ENCODE data around the gene VPS25. TPM values are rescaled to one million over a fixed set of nuclear protein-coding genes. Genes with fewer than 3 reads are reported as not detected.

The VPS25 gene
- total RNA-seq (2021), result 34.3 and 35.6 TPM in 2 replicates
- percentile 66 among the genes with signal in this experiment for Bru-seq, nascent RNA
- percentile 60 among the genes with signal in this experiment for BruChase-seq, experiment 1, labeled RNA remaining after a 2-hour chase
- BruChase-seq, experiment 2, labeled RNA remaining after a 6-hour chase, result percentile 73 among the genes with signal in this experiment
- long read RNA-seq, transcript VPS25-201 (6 exons, 1,101 nt), result major isoform, 96 of 101 reads
- long read RNA-seq, partial matches to known transcripts, result 0 of 101 reads
- long read RNA-seq, other reads (novel, unspliced or antisense), result 5 of 101 reads

DNA sequence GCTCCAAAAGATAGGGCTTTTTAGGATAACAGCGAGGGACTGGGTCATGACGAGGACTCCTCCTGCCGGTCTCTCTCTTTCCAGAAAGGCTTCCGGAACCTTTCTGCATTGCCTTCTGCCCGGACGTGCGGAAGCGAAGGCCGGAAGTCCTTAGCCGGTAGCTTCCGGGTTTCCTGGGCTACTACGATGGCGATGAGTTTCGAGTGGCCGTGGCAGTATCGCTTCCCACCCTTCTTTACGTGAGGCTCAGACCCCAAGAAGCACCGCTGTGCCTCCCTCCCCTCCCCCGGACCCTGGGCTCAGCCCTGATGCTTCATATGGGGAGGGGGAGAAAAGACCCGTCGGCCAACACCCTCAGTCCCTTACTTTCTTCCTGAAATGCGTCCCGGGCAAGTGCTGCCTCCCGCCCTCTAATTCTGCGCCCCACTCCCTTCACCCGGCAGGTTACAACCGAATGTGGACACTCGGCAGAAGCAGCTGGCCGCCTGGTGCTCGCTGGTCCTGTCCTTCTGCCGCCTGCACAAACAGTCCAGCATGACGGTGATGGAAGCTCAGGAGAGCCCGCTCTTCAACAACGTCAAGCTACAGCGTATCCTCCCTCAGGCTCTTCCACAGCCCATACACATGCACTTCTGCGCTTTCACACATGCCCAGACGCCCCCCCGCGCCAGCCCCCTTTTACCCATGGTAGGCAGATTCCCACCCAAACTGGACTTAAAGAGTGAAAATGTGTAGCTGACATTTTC, at the start of gene VPS25:
VPS25 (plus strand) TSS at position 160 of the 746 bp plus-strand sequence; CDS start at position 187, 27 bp downstream.
- Histone ChIP-seq H3K4me1 (ENCODE audit: insufficient read depth, low read length, poor library complexity, severe bottlenecking) (no peaks in the 10 kb centered on the region), H3K9me3 (ENCODE audit: low read depth, low read length, poor library complexity, severe bottlenecking) (no peaks in the 10 kb centered on the region), H3K4me3 (ENCODE audit: low read depth, low read length, poor library complexity, severe bottlenecking) (peak within 1 kb of the TSS; percentile 68), H3K27me3 (replicated peaks; ENCODE audit: insufficient read depth, low read depth, low read length, poor library complexity) (no peaks in the 10 kb centered on the region), H3K27ac (ENCODE audit: low read depth, low read length, poor library complexity, severe bottlenecking) (peak within 1 kb of the TSS; percentile 65), H3K36me3 (ENCODE audit: insufficient read depth, low read length, poor library complexity, severe bottlenecking) (no peaks in the 10 kb centered on the region)
- BruUV-seq (replicated peaks), result no TSS peak
- POLR2A ChIA-PET (ENCODE audit: low non-redundant PET), result no interaction called here
- peak; percentile 81 for DNase-seq (ENCODE audit: low spot score)
- TF ChIP-seq CTCF (conservative IDR thresholded peaks at IDR 0.05; ENCODE audit: low read depth, low read length), result no peak
- CTCF ChIA-PET, result interaction anchor here (2.3 kb wide), 1 partner anchor 10 kb away, joined by 5 read pairs; no protein-coding TSS in a partner anchor
- intact Hi-C loops (cut with micrococcal nuclease; ENCODE audit: unreplicated experiment), result no loop called here

DNA sequence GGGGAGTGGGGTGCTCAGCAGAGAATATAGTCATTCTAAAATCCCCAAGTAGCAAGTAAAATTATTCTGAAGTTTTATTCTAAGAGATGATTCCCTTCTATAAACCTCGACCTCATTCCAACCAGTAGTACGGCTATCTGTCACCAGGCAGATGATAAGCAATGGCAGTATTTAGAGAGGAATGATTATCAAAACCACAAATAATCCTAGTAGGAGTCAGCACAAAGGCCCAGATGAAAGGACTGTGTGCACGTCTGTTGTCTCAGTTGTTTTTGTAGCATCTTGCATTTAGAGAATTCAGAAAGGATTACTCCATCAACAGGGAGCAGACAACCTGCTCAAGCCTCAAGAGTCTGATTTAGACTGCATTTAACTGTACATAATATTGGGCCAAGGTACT, 49.6 kb upstream of the VPS25 start:
- Histone ChIP-seq H3K36me3 (ENCODE audit: insufficient read depth, low read length, poor library complexity, severe bottlenecking) (peaks cover 18% of the 10 kb centered on the region), H3K9me3 (ENCODE audit: low read depth, low read length, poor library complexity, severe bottlenecking) (no peaks in the 10 kb centered on the region), H3K27me3 (replicated peaks; ENCODE audit: insufficient read depth, low read depth, low read length, poor library complexity) (no peaks in the 10 kb centered on the region), H3K4me1 (ENCODE audit: insufficient read depth, low read length, poor library complexity, severe bottlenecking) (no peaks in the 10 kb centered on the region), H3K4me3 (ENCODE audit: low read depth, low read length, poor library complexity, severe bottlenecking) (no peak overlapping the region), H3K27ac (ENCODE audit: low read depth, low read length, poor library complexity, severe bottlenecking) (no peak overlapping the region)
- intact Hi-C loops (cut with micrococcal nuclease; ENCODE audit: unreplicated experiment), result loop anchor here (10.0 kb wide), 1 partner anchor 101 kb away; the partner anchor contains the start of gene BECN1
- TF ChIP-seq EZH2 (IDR thresholded peaks at IDR 0.05; ENCODE audit: borderline replicate concordance, low read depth, low read length, poor library complexity, severe bottlenecking) (no peak), CTCF (conservative IDR thresholded peaks at IDR 0.05; ENCODE audit: low read depth, low read length) (no peak)
- no peak for DNase-seq (ENCODE audit: low spot score)
- POLR2A ChIA-PET (ENCODE audit: low non-redundant PET), result no interaction called here
- BruUV-seq (replicated peaks), result no TSS peak
- CTCF ChIA-PET, result no interaction called here

DNA sequence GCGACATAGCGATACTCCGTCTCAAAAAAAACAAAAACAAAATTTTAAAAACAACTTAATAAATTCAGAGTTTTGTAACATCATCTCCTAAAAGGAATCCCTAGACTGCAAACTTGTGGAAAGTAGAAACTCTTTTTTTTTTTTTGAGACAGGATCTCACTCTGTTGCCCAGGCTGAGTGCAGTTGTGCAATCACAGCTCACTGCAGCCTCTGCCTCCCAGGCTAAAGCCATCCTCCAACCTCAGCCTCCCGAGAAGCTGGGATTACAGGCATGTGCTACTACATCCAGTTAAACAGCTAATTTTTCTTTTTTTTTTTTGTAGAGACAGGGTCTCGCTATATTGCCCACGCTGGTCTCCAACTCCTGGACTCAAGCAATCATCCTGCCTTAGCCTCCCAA, 48.1 kb upstream of the VPS25 start:
- H3K27me3 ChIP-seq (replicated peaks; ENCODE audit: insufficient read depth, low read depth, low read length, poor library complexity), result no peaks in the 10 kb centered on the region
- peaks cover 9% of the 10 kb centered on the region for H3K36me3 ChIP-seq (ENCODE audit: insufficient read depth, low read length, poor library complexity, severe bottlenecking)
- H3K4me1 ChIP-seq (ENCODE audit: insufficient read depth, low read length, poor library complexity, severe bottlenecking), result no peaks in the 10 kb centered on the region
- no peak for DNase-seq (ENCODE audit: low spot score)
- no peaks in the 10 kb centered on the region for H3K9me3 ChIP-seq (ENCODE audit: low read depth, low read length, poor library complexity, severe bottlenecking)
- no peak overlapping the region for H3K4me3 ChIP-seq (ENCODE audit: low read depth, low read length, poor library complexity, severe bottlenecking)
- TF ChIP-seq EZH2 (IDR thresholded peaks at IDR 0.05; ENCODE audit: borderline replicate concordance, low read depth, low read length, poor library complexity, severe bottlenecking) (no peak), CTCF (conservative IDR thresholded peaks at IDR 0.05; ENCODE audit: low read depth, low read length) (no peak)
- intact Hi-C loops (cut with micrococcal nuclease; ENCODE audit: unreplicated experiment), result loop anchor here (10.0 kb wide), 1 partner anchor 100 kb away; the partner anchor contains the start of gene BECN1
- no peak overlapping the region for H3K27ac ChIP-seq (ENCODE audit: low read depth, low read length, poor library complexity, severe bottlenecking)
- ChIA-PET POLR2A (ENCODE audit: low non-redundant PET) (no interaction called here), CTCF (interaction anchor here (0.7 kb wide), 1 partner anchor 19 kb away, joined by 4 read pairs; no protein-coding TSS in a partner anchor)
- no TSS peak for BruUV-seq (replicated peaks)

Measured in A673 (cell line).